K562 (cell line): ENCODE results near the gene TWIST1. TPM values are rescaled to one million over a fixed set of nuclear protein-coding genes. Genes with fewer than 3 reads are reported as not detected.

Source experiments
- ATAC-seq: fragments of 200-7000 bp; cut with Tn5 transposase; 3 replicates; pipeline ENCODE4 v1.9.1; 2020; ENCODE audit warnings: moderate library complexity
- BruUV-seq: library from RNA; stranded (reverse); fragments of 400-500 nt; replicated peaks from 2 replicates; lab custom pipeline; 2021; lab: Mats Ljungman, UMichigan
- CTCF ChIA-PET: fragments of 300-600 bp; formaldehyde crosslinking; extraction: SDS; loops from one replicate; lab custom pipeline; 2021; ENCODE audit warnings: low intra/inter-chr PET ratio; lab: Yijun Ruan, JAX
- POLR2A ChIA-PET: fragments of 300-600, 350-650 bp; sonication (Branson Sonifier 250); formaldehyde crosslinking; extraction: SDS; loops from one replicate; lab custom pipeline; 2021; ENCODE audit warnings: antibody characterized with exemption, inconsistent platforms; lab: Yijun Ruan, JAX
- DNase-seq, 4 experiments: peaks; one replicate each; pipeline versions ENCODE4 v3.0.0 to v3.0.0-alpha.2; 2011 to 2018; ENCODE audit warnings: low spot score in 3 of 4, mixed read lengths in 3 of 4; ENCODE audit errors: extremely low read depth in 1 of 4
- FAIRE-seq: peaks from 2 replicates; lab custom pipeline; 2011; peaks lifted over from hg19 to GRCh38; lab: Jason Lieb, UNC
- H2AFZ ChIP-seq: 2 replicates; pipeline ENCODE4 v1.6.0; 2011; ENCODE audit warnings: low read depth, low read length, control low read depth, inconsistent platforms
- H3K27ac ChIP-seq: fragments of 200-600 bp; 3 replicates; pipeline ENCODE4 v1.8.0; 2011; ENCODE audit warnings: low read depth, mild to moderate bottlenecking, control low read depth, inconsistent platforms, low read length, moderate library complexity, mixed read lengths; ENCODE audit errors: extremely low read depth
- H3K27me3 ChIP-seq, 2 experiments: fragments of 300-600 bp in 1 of 2; 2 replicates in 1 of 2; 3 replicates in 1 of 2; pipeline versions ENCODE4 v1.6.0 to v1.8.0; 2011; ENCODE audit warnings: inconsistent platforms in 2 of 2, low read length in 2 of 2, mild to moderate bottlenecking in 1 of 2, mixed read lengths in 1 of 2, moderate library complexity in 1 of 2; ENCODE audit not compliant: control insufficient read depth in 2 of 2, insufficient read depth in 2 of 2
- H3K36me3 ChIP-seq: fragments of 300-600 bp; 3 replicates; pipeline ENCODE4 v1.8.0; 2011; ENCODE audit warnings: mild to moderate bottlenecking, low read length, inconsistent platforms; ENCODE audit not compliant: control insufficient read depth, insufficient read depth
- H3K4me1 ChIP-seq, 2 experiments: fragments of 200-600 bp in 1 of 2; replicated peaks in 1 of 2; 2 replicates in 1 of 2; 3 replicates in 1 of 2; pipeline versions ENCODE4 v1.5.1 to v1.8.0; 2011; ENCODE audit warnings: inconsistent platforms in 2 of 2, low read length in 2 of 2, mild to moderate bottlenecking in 1 of 2, mixed read lengths in 1 of 2, moderate library complexity in 1 of 2; ENCODE audit not compliant: control insufficient read depth in 2 of 2, insufficient read depth in 2 of 2
- H3K4me2 ChIP-seq: 2 replicates; pipeline ENCODE4 v1.6.1; 2011; ENCODE audit warnings: low read length, control low read depth, inconsistent platforms, mixed read lengths; ENCODE audit not compliant: insufficient read depth
- H3K4me3 ChIP-seq: fragments of 200-600 bp; sonication (generic), shearing (Covaris generic); 2 replicates; pipeline ENCODE4 v1.5.1; 2016; ENCODE audit warnings: control low read depth, inconsistent platforms
- H3K79me2 ChIP-seq: fragments of 200-600 bp; 3 replicates; pipeline ENCODE4 v1.8.0; 2011; ENCODE audit warnings: low read length, inconsistent platforms; ENCODE audit not compliant: control insufficient read depth, insufficient read depth
- H3K9ac ChIP-seq, 2 experiments: 2 replicates each; pipeline versions ENCODE4 v1.6.0 to v1.6.1; 2011; ENCODE audit warnings: low read depth in 2 of 2, low read length in 2 of 2, control low read depth in 1 of 2, inconsistent platforms in 1 of 2, mild to moderate bottlenecking in 1 of 2, mixed read lengths in 1 of 2; ENCODE audit not compliant: insufficient read depth in 1 of 2
- H3K9me1 ChIP-seq: one replicate; pipeline ENCODE4 v1.6.0; 2011; ENCODE audit warnings: inconsistent platforms, mild to moderate bottlenecking, low read length, moderate library complexity; ENCODE audit not compliant: control insufficient read depth, insufficient read depth
- H3K9me3 ChIP-seq: replicated peaks from 2 replicates; pipeline ENCODE4 v1.5.1; 2011; ENCODE audit warnings: low read depth, low read length, inconsistent platforms; ENCODE audit not compliant: control insufficient read depth, insufficient read depth
- H4K20me1 ChIP-seq: replicated peaks from 2 replicates; pipeline ENCODE4 v1.6.1; 2011; ENCODE audit warnings: low read length, inconsistent platforms, mixed read lengths; ENCODE audit not compliant: control insufficient read depth, insufficient read depth
- C11orf30 ChIP-seq: fragments of 450-650 bp; IDR thresholded peaks from 2 replicates; pipeline ENCODE4 v1.6.1; 2016; ENCODE audit warnings: low read depth, mild to moderate bottlenecking
- NR4A1 ChIP-seq, 2 experiments: fragments of 250-450 bp in 1 of 2; fragments of 450-650 bp in 1 of 2; sonication (Bioruptor Pico) in 1 of 2; IDR thresholded peaks; 2 replicates each; pipeline versions ENCODE4 v1.4.0 to v1.6.1; 2016 to 2020; ENCODE audit warnings: mild to moderate bottlenecking in 2 of 2, missing compliant biosample characterization in 1 of 2, missing genetic modification characterization in 1 of 2, moderate library complexity in 1 of 2
- REST ChIP-seq, 2 experiments: fragments of 450-650 bp; formaldehyde crosslinking in 1 of 2; IDR thresholded peaks; 2 replicates each; pipeline versions ENCODE4 v1.4.0 to v1.6.1; 2014 to 2020; ENCODE audit warnings: mild to moderate bottlenecking in 2 of 2, borderline replicate concordance in 1 of 2, low read depth in 1 of 2
- STAT5B ChIP-seq: fragments of 250-450 bp; sonication (Bioruptor Pico); IDR thresholded peaks from 2 replicates; pipeline ENCODE4 v1.8.0; 2021; ENCODE audit warnings: mild to moderate bottlenecking, inconsistent platforms
- WGBS: fragments of 100-300 bp; shearing (Covaris generic); methylation state at CpG from one replicate; pipeline ENCODE4 v1.1.6; 2016; ENCODE audit warnings: low coverage, mixed read lengths; ENCODE audit not compliant: insufficient coverage; ENCODE audit errors: missing lambda C conversion rate; 5-methylcytosine and 5-hydroxymethylcytosine counted together
- in situ Hi-C: fragments of 300-500 bp; cut with MboI; formaldehyde crosslinking; loops from 4 replicates; pipeline ENCODE4 v1.15.0; 2018; ENCODE audit warnings: inconsistent platforms, mixed read lengths
- intact Hi-C: fragments of 100-400 bp; cut with micrococcal nuclease; formaldehyde crosslinking; loops from 2 replicates; pipeline ENCODE4 v1.14.2; 2022
- polyA plus RNA-seq, 8 experiments: library from polyadenylated mRNA; depleted of rRNA in 4 of 8; stranded (reverse) in 5 of 8; unstranded in 3 of 8; fragments of >200 nt; fragmentation: Nextera tagmentation in 2 of 8; fragmentation: Illumina TruSeq in 1 of 8; extraction: Ambion mirVana in 2 of 8; extraction: Trizol in 1 of 8; gene quantifications; 2 replicates each; pipeline versions ENCODE4 v1.2.1 to v1.2.3, GENCODE V29; 2011 to 2014; ENCODE audit warnings: inconsistent platforms in 1 of 8, missing spikeins in 1 of 8
- total RNA-seq, 7 experiments: library from RNA; depleted of rRNA in 6 of 7; stranded (reverse); fragments of >200 nt in 6 of 7; fragmentation: Illumina TruSeq in 2 of 7; extraction: Trizol in 2 of 7; gene quantifications; 2 replicates each; pipeline versions ENCODE4 v1.2.1 to v1.2.3, GENCODE V29; 2011 to 2021; ENCODE audit warnings: low replicate concordance in 1 of 7

The TWIST1 gene
- total and polyA plus RNA-seq, 9 of the 15 experiments (the other 6 are each of a cell fraction or from before 2014, with no cell fraction given): 0.10 to 0.86 (median 0.15) TPM; not detected in 2

GRCh38 chr7:19146699-19147098 lies 29.3 kb upstream of the TWIST1 start:
- no peak overlapping the region for H3K4me2 ChIP-seq
- H2AFZ ChIP-seq: no peak overlapping the region
- BruUV-seq: no TSS peak
- no peaks in the 10 kb centered on the region for H3K27me3 ChIP-seq
- ATAC-seq (no peak), FAIRE-seq (no peak), DNase-seq (peak in 1 of 4 experiments; percentile 6)
- H3K4me3 ChIP-seq: no peak overlapping the region
- in situ Hi-C loops: no loop called here
- intact Hi-C loops: no loop called here
- no peak overlapping the region for H3K27ac ChIP-seq
- WGBS: 3% methylated on average over 4 of the region's 4 CpGs
- no peaks in the 10 kb centered on the region for H3K79me2 ChIP-seq
- H3K4me1 ChIP-seq: no peaks in the 10 kb centered on the region
- no peak for TF ChIP-seq NR4A1 (CRISPR knock-in tag; IDR thresholded peaks at IDR 0.05)
- no peak for TF ChIP-seq NR4A1 (tag; IDR thresholded peaks at IDR 0.05)
- peak; percentile 78 for TF ChIP-seq REST (IDR thresholded peaks at IDR 0.05; ENCODE audit: borderline replicate concordance)
- peak; percentile 68; the same call in 1 of the 2 replicates for TF ChIP-seq REST (CRISPR knock-in tag; IDR thresholded peaks at IDR 0.05; ENCODE audit: low read depth)
- no peak for TF ChIP-seq STAT5B (CRISPR knock-in tag)
- TF ChIP-seq C11orf30: no peak
- no peak overlapping the region for H3K9ac ChIP-seq
- H3K9me1 ChIP-seq: no peaks in the 10 kb centered on the region
- CTCF ChIA-PET: no interaction called here
- H4K20me1 ChIP-seq: no peaks in the 10 kb centered on the region
- POLR2A ChIA-PET: no interaction called here
- H3K9me3 ChIP-seq: no peaks in the 10 kb centered on the region
- H3K36me3 ChIP-seq: no peaks in the 10 kb centered on the region
